NCI-H2081 (cell line): ENCODE measurements around the gene C8B.

ENCODE experiments used
- DNase-seq, 2 experiments: peaks; one replicate each; lab custom pipeline; 2025; lab: John Stamatoyannopoulos, UW

Gene C8B

DNA sequence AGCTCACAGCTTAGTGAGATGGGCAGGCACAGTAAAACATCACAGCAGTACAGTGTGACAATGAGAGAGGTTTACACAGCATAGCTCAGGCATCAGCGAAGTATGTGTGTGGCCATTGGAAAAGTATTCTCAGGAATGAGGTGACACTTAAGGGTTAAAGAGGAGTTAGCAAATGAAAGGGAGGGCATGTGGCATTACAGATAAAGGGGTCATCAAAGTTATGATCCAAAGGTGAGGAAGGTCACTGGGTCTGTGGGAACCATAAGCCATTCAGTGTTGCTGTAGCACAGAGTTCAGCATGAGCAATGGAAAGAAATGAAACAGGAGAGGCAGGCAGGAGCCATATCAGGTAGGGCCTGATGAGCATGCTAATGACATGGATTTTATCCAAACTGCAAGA is 4.5 kb upstream of the C8B start:
- no peak for DNase-seq

DNA sequence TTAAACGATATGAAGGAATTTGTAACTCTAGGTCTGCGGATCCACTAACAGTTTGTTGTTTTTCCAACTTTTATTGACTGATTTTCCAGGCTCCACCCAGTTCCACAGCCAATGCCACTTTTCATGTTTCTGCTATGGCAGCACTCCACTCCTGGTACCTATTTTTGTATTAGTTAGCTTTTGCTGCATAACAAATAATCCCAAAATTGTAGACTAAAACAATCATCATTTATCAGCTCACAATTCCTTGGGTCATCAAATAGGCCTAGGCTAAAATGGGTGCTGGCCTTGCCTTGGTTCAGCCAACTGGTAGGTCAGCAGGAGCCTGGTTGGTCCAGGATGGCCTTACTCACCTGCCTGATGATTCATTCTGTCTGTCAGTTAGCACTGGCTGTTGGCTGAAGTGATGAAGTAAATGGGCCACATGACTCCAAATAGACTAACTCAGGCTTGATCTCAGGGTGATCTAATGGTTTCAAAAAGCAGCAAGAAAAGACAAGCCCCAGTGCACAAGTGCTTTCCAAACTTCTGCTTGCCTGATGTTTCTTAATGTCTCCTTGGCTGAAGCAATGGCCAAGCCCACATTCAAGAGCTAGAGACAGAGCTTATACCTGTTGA is 3.2 kb upstream of the C8B start:
- no peak for DNase-seq

- no peak for DNase-seq
Measured at GRCh38 chr1:56967900-56968832, 2.4 kb upstream of the C8B start.

DNA sequence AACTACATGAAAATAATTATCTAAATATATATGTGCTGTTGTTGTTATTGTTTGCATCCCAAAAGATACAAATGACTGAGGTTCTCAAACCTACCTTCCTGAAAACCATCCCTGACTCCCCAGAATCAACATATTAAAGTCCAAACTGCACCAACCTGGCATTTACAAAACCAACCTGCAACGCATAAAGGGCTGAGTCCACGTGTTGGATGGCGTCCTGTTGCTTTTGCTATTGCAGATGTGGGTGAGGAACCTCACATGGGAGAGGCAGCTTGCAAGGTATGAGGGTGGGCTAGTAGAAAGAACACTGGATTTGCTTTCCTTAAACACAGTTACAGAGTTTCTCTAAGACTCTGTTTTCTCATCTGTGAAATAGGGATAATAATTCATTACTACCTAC is 1.5 kb upstream of the C8B start:
- DNase-seq, result no peak

DNA sequence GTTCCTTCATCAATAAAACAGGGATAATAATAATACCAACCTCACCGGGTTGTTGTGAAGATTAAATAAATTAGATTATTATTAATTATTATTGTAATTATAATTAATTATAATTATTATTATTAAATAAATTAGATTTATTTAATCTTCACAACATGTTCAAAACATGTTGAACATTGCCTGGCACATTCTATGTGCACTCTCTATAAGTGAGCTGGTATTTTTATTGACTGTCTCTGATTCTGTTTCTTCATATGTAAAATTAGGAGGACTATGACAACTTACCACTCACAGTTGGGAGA is 834 bp upstream of the C8B start:
- no peak for DNase-seq

DNA sequence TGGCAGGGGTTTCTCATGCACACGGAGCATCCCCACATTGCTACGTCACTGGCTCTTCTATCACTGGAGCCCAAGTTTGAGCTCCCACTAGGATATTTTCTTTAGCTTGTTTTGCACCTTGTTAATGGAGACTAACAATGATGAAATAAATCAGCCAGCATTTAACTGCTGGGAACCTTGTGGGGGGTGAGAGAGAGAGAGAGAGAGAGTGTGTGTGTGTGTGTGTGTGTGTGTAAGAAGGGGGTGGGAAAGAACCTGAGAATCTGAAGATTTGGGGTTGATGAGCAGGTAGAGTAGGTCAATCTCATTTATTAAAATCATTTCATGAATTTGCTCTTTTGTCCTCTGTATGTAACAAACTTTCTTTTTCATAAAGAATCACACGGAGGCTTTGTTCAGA is 624 bp downstream of the C8B start:
- DNase-seq, result no peak

DNA sequence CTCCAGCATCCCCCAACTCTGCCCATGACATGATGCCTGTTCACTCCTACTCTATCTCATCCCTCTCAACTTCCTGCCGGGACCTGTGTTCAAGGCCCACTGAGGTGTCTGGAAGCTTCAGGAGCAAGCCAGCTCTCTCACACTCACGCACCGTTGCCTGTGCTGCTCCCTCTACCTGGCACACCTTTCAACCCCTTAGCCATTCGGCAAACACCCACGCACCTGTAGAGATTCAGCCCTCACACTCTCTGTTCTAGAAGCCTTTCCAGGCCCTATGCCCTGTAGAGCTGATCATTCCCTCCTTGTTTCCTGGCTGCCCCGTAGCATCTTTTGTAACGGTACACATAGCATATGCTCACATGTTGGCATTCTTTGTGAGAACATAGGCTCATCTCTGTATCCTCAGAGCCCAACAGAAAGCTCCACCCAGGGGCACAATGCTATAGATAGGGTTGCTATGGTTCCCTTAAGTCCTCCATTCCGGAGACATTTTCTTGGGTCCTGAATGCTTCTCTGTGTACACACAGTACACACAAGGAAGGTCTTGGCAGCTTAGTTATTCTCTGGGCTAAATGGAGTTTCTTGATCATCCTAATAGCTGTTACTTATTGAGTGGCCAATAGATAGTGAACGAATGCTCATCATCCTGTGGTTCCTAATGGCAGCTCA is 1.3 kb downstream of the C8B start:
- DNase-seq, result no peak

DNA sequence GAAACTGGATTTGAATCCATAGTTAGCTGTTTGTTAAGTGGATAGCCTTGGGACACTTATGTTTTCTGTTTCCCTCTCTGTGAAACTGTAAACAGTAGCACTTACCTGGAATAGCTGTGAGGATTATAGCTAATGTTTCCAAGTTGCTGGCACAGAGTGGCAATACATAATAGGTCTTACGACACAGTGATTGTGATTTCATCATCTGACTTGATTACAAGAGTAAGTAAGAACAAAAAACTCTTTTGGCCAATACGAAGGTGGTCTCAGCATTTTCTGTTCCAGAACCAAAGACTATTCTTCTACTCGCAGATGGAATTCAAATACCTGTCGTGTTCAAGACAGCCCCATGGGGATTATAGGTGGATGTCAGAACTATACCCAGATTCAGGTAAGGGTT is 2.1 kb downstream of the C8B start:
- no peak for DNase-seq

DNA sequence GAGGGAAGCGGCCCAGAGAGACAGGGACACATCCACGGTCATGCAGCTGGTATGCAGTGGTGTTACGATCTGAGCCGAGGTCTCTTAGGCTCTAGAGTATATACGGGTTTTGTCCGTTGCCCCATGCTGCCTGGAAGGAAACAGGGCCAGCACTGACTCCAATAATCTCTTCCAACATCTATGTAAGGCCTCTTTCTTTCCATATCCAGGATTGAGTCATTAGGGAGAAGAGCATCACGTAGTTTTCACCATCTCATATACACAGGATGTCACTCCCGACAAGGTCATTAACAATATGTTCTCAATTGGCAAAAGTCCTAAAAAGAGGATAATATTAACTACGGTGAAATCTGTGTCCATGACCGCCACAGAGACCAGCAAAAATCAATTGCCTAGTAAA is 4.4 kb downstream of the C8B start:
- DNase-seq, result no peak

GRCh38 chr1:56958526-56958925 is 7.3 kb downstream of the C8B start:
- DNase-seq, result no peak

DNA sequence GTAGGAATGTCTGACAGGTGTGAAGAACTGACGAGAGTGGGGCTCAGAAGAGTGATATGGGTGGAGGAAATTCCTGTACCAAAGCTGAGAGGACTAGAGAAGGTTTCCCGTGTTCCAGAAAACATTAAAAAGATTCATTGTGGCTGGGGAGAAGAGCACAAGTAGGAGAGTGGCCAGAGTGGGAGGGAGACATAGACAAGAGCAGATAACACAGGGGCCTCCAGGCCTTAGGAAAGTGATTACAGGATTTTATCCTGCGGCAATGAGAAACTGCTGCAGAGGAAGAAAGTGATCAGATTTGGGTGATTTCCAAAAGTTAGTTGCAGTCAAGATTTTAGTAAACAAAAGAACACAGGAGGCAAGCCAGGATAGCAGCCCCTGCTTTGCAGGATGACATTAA is 7.9 kb downstream of the C8B start:
- DNase-seq, result no peak

- no peak for DNase-seq
Measured at GRCh38 chr1:56954664-56955063, 11.2 kb downstream of the C8B start.

DNA sequence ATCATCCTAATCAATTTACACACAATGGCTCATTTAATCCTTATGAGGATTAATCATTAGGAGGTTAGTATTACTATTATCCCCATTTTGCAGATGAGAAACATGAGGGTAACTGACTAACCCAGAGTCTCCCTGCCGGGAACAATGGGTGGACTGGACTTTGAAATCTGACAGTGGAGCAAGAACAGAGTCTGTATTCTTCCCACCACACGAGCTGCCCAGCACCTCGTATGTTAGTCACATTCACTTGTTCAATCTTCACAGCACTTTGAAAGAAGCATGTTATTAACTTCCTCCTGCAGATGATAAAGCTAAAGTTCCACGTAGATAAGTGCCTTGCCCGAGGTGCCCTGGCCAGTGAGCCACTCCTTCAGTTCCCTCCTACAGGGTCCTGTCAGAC is 12.4 kb downstream of the C8B start:
- DNase-seq, result no peak

DNA sequence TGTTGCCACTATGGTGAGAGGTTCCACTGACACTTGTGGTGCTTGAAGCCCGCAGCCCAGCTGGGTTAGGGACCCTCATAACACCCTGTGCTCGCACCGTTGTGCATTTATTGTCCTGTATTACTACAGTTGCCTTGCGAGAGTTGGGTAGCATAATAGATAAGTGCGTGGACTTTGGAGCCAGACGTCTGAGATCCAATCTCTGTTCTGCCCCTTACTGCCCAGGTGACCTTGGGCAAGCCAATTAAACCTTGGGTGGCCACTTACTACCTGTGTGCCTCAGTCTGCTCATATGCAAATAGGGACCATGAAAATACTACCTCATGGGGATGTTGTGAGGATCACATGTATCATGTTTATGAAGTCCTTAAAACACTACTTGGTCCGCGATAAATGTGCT is 13.3 kb downstream of the C8B start:
- DNase-seq, result no peak

- no peak for DNase-seq
Measured at GRCh38 chr1:56948403-56949023, 17.3 kb downstream of the C8B start.

- no peak for DNase-seq
Measured at GRCh38 chr1:56940039-56940438, 25.8 kb downstream of the C8B start.

- DNase-seq, result no peak
Measured at GRCh38 chr1:56939209-56939608, 26.6 kb downstream of the C8B start.

- DNase-seq, result no peak
Measured at GRCh38 chr1:56938646-56939045, 27.2 kb downstream of the C8B start.

DNA sequence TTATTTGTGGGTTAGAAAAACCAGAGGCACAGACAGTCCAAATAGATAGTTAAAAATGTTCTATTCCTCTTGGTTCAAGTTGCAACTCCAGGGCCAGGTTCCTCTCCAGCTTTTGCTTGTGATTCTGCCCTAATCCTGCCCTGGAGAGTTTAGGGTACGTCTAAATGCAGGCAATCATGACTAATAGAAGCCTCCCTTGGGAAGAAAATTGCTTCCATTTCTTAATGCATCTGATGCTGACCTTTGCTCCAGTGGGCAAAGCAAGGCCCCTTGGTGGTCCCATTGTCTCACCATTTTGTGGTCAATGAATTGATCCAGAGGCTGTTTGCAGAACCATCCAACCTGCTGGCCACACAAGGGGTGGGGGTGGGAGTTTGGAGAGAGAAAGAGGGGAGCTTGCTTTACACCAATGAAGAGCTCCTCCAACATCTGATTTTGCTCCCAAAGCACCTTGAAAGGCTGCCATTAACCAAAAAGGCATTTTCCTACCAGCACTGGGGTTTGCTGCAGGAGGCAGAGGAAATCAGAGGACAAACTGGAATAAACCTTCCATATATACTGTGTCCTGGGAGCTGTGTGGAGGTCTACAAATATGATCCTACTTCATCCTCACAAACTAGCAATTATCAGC is 31.3 kb downstream of the C8B start:
- DNase-seq, result no peak

GRCh38 chr1:56933606-56934005 is 32.2 kb downstream of the C8B start:
- no peak for DNase-seq

DNA sequence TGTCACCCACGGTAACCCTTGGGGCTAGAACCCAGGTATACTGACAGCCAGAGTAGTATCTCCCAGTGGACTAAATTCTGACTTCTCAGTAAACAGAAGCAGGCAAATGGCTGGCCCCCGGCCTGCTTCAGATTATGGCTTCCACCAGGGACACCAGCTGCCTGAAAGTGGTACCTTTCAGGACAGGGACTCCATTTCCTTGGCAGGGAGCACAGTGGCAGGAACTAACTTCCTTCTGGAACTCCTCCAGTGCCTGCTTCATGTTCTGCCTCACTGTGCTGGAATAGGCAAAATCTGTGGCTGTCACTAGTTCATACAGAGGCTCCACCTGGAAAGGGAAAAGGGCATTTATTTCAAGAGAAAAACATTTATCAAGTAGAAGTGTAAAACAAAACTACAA is 32.7 kb downstream of the C8B start:
- no peak for DNase-seq

GRCh38 chr1:56931686-56932085 is 34.1 kb downstream of the C8B start:
- DNase-seq, result no peak
